ENCODE results near the gene HOXC4. TPM values are rescaled to one million over a fixed set of nuclear protein-coding genes. Genes with fewer than 3 reads are reported as not detected.

Gene HOXC4
- total and polyA plus RNA-seq, 12 donors: 0.78 to 7.4 (median 2.9) TPM

GRCh38 chr12:54014377-54015017, 39.1 kb upstream of the HOXC4 start:
- no peaks in the 10 kb centered on the region for H3K27me3 ChIP-seq
- H3K4me1 ChIP-seq (replicated peaks in 1 of 2): peaks cover 2 to 5% of the 10 kb centered on the region in 2 donors
- no peaks in the 10 kb centered on the region for H3K9me3 ChIP-seq (replicated peaks in 1 of 3)
- no peaks in the 10 kb centered on the region for H3K36me3 ChIP-seq (replicated peaks in 1 of 2)
- H3K4me3 ChIP-seq: no peak overlapping the region
- intact Hi-C loops (cut with DNase I): no loop called here
- DNase-seq: no peak
- WGBS, 4 donors: 44 to 69% (median 48%) methylated on average over 27 to 36 of the region's 36 CpGs
- no peak for TF ChIP-seq CTCF (IDR thresholded peaks at IDR 0.05)
- no peak for TF ChIP-seq POLR2A (IDR thresholded peaks at IDR 0.05)
- H3K27ac ChIP-seq: peak overlapping the region in 3 of 5 donors; percentile 52 to 77 (median 74)

- TF ChIP-seq CTCF (IDR thresholded peaks at IDR 0.05): no peak
- Histone ChIP-seq H3K4me3 (no peak overlapping the region), H3K36me3 (replicated peaks in 1 of 2) (no peaks in the 10 kb centered on the region), H3K9me3 (replicated peaks in 1 of 3) (no peaks in the 10 kb centered on the region), H3K27ac (peak overlapping the region in 2 of 5 donors; percentile 5 to 95), H3K4me1 (replicated peaks in 1 of 2) (peaks cover 7 to 8% of the 10 kb centered on the region in 2 donors), H3K27me3 (no peaks in the 10 kb centered on the region)
- WGBS, 4 donors: 58 to 73% (median 62%) methylated on average over 23 of the region's 23 CpGs
- intact Hi-C loops (cut with DNase I): no loop called here
- no peak for DNase-seq
These were observed 38.4 kb upstream of the HOXC4 start for GRCh38 chr12:54015018-54015931.

GRCh38 chr12:54016051-54016450, 37.6 kb upstream of the HOXC4 start:
- Histone ChIP-seq H3K4me1 (replicated peaks in 1 of 2) (peaks cover 11 to 15% of the 10 kb centered on the region in 2 donors), H3K9me3 (replicated peaks in 1 of 3) (no peaks in the 10 kb centered on the region), H3K36me3 (replicated peaks in 1 of 2) (no peaks in the 10 kb centered on the region), H3K4me3 (peak overlapping the region in 2 of 4 donors; percentile 46 to 73), H3K27me3 (no peaks in the 10 kb centered on the region), H3K27ac (peak overlapping the region in 4 of 5 donors; percentile 86 to 96 (median 93))
- 29 to 46% (median 38%) methylated on average over 3 of the region's 3 CpGs for WGBS, 4 donors
- no peak for TF ChIP-seq CTCF (IDR thresholded peaks at IDR 0.05)
- TF ChIP-seq POLR2A (IDR thresholded peaks at IDR 0.05): no peak
- intact Hi-C loops (cut with DNase I): no loop called here
- no peak for DNase-seq

- no peak for TF ChIP-seq POLR2A (IDR thresholded peaks at IDR 0.05)
- TF ChIP-seq CTCF (IDR thresholded peaks at IDR 0.05): no peak
- Histone ChIP-seq H3K27ac (peak overlapping the region in 4 of 5 donors; percentile 86 to 96 (median 93)), H3K4me1 (replicated peaks in 1 of 2) (peaks cover 11 to 15% of the 10 kb centered on the region in 2 donors), H3K27me3 (no peaks in the 10 kb centered on the region), H3K4me3 (peak overlapping the region in 2 of 4 donors; percentile 46 to 73), H3K9me3 (replicated peaks in 1 of 3) (no peaks in the 10 kb centered on the region), H3K36me3 (replicated peaks in 1 of 2) (no peaks in the 10 kb centered on the region)
- 3 to 5% (median 3%) methylated on average over 25 of the region's 25 CpGs for WGBS, 4 donors
- DNase-seq: peak; percentile 18 to 76 (median 56)
- intact Hi-C loops (cut with DNase I): no loop called here
These were observed 37.1 kb upstream of the HOXC4 start for GRCh38 chr12:54016478-54016964.
